Rectal smooth muscle tissue (tissue), 1 donor: Measurements from ENCODE around the gene GMEB2.
"Not testable (repeated sequence)": the region's sequence is repeated elsewhere in the genome, so short reads cannot be mapped to it uniquely, and the experiment has no call there.

Experiments used
- H3K27ac ChIP-seq: one replicate; pipeline ENCODE4 v1.7.0; 2013; ENCODE audit warnings: low read depth, low read length, inconsistent platforms
- H3K27me3 ChIP-seq: one replicate; pipeline ENCODE4 v1.7.0; 2013; ENCODE audit warnings: low read length; ENCODE audit not compliant: control insufficient read depth, insufficient read depth
- H3K36me3 ChIP-seq: one replicate; pipeline ENCODE4 v1.7.0; 2013; ENCODE audit warnings: low read length; ENCODE audit not compliant: control insufficient read depth, insufficient read depth
- H3K4me1 ChIP-seq: one replicate; pipeline ENCODE4 v1.7.0; 2013; ENCODE audit warnings: low read length; ENCODE audit not compliant: control insufficient read depth, insufficient read depth
- H3K4me3 ChIP-seq: one replicate; pipeline ENCODE4 v1.7.0; 2013; ENCODE audit warnings: low read length
- H3K9ac ChIP-seq: one replicate; pipeline ENCODE4 v1.7.0; 2013; ENCODE audit warnings: low read length

The GMEB2 gene, protein sequence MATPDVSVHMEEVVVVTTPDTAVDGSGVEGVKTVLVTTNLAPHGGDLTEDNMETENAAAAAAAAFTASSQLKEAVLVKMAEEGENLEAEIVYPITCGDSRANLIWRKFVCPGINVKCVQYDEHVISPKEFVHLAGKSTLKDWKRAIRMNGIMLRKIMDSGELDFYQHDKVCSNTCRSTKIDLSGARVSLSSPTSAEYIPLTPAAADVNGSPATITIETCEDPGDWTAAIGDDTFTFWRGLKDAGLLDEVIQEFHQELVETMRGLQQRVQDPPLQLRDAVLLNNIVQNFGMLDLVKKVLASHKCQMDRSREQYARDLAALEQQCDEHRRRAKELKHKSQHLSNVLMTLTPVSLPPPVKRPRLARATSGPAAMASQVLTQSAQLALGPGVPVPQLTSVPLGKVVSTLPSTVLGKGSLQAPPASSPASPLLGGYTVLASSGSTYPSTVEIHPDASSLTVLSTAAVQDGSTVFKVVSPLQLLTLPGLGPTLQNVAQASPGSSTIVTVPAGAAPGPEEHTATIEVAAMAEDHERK

DNA sequence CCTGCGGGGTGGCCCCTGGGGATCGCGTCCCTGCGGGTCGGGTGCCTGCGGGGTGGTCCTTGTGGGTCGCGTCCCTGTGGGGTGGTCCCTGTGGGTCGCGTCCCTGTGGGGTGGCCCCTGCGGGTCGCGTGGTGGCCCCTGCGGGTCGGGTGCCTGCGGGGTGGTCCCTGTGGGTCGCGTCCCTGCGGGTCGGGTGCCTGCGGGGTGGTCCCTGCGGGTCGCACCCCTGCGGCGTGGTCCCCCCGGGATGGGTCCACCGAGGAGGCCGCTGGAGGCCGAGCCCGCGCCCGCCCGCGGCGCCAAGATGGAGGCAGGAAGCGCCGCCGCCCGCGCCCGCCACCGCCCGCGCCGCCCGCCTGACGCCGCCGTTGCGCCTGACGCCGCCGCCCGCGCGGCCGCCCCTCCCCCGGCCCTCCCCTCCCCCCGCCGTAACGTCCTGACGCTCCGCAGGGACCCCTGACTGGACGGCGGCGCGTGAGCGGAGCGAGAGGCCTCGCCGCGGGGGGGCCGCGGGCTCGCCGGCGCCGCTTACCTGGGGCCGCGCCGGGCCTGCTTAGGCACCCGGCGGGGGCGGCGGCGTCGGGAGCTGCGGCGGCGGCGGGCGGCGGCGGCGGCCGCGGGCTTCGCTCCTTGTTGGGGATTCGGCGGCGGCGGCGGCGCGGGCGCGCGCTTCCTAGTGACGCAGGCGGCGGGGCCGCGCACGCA, at the start of gene GMEB2:
TSS of gene GMEB2 (minus strand) at position 678 of the 705 bp plus-strand sequence. CDS start 7,704 bp downstream, outside the sequence.
- Histone ChIP-seq H3K36me3 (no peaks in the 10 kb centered on the region), H3K27ac (peak within 1 kb of the TSS; percentile 95), H3K9ac (peak within 1 kb of the TSS; percentile 90), H3K4me1 (no peaks in the 10 kb centered on the region), H3K27me3 (no peaks in the 10 kb centered on the region), H3K4me3 (peak within 1 kb of the TSS; percentile 96)

DNA sequence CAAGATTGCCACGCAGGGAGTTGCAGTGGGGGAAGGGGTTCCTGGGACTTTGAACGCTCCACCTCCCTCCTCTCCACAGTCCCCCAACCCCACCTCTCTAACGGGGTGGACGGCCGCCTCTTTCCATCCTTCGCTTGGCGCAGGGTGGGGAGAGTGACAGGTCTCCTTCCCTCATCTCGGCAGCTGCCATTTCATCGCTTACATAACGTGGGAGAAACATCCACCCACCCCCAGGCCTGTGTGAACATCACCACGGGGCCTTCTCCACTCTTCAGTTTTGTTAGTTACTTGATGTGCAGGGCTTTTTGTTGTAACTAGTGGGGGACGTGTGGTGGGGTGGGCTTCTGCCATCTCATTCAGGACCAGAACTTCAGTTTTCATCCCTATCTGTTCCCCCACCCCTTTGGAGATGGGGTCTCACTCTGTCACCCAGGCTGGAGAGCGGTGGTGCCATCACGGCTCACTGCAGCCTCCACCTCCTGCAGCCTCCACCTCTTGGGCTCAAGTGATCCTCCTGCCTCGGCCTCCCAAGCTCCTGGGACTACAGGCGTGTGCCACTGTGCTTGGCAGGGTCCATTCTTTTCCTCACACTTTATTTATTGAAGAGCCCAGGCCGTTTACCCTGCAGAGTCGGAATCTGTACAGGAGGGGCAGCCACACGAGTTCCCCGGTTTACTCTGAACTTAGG, 48.9 kb upstream of the GMEB2 start:
- H3K4me3 ChIP-seq = no peak overlapping the region
- H3K36me3 ChIP-seq = peaks cover 8% of the 10 kb centered on the region
- no peaks in the 10 kb centered on the region for H3K27me3 ChIP-seq
- H3K27ac ChIP-seq = no peak overlapping the region
- H3K4me1 ChIP-seq = no peaks in the 10 kb centered on the region
- no peak overlapping the region for H3K9ac ChIP-seq

- H3K36me3 ChIP-seq = peaks cover 8% of the 10 kb centered on the region
- no peaks in the 10 kb centered on the region for H3K27me3 ChIP-seq
- no peak overlapping the region for H3K27ac ChIP-seq
- no peaks in the 10 kb centered on the region for H3K4me1 ChIP-seq
- H3K4me3 ChIP-seq = no peak overlapping the region
- no peak overlapping the region for H3K9ac ChIP-seq
These were observed 47.0 kb upstream of the GMEB2 start for GRCh38 chr20:63673951-63674350.

GRCh38 chr20:63672666-63673065, 45.8 kb upstream of the GMEB2 start:
- Histone ChIP-seq H3K9ac (no peak overlapping the region), H3K27ac (no peak overlapping the region), H3K4me1 (no peaks in the 10 kb centered on the region), H3K27me3 (no peaks in the 10 kb centered on the region), H3K4me3 (no peak overlapping the region), H3K36me3 (peaks cover 3% of the 10 kb centered on the region)

GRCh38 chr20:63671695-63672094, 44.8 kb upstream of the GMEB2 start:
- H3K9ac ChIP-seq, H3K4me3 ChIP-seq, H3K27ac ChIP-seq, H3K36me3 ChIP-seq, H3K4me1 ChIP-seq, H3K27me3 ChIP-seq: not testable (repeated sequence)

DNA sequence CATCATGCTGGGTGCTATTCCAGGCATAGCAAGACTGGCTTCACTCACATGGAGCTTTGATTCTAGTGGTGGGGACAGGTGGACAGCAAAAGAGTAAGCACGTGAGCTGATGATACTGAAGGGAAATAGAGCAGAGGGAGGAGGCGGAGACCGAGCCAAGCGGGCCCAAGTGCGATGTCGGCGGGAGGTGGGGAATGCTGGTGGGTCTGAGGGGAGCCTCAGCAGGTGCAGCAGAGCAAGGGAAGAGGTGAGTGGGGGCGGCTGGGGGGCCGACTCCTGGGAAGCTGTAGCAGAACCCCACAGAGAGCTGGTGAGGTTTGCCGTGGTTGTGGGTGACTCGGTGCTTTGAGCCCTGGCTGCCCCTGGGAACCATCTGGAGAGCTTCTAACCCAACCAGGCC, 41.5 kb upstream of the GMEB2 start:
- Histone ChIP-seq H3K27me3 (no peaks in the 10 kb centered on the region), H3K36me3 (peaks cover 10% of the 10 kb centered on the region), H3K4me3 (no peak overlapping the region), H3K27ac (no peak overlapping the region), H3K4me1 (no peaks in the 10 kb centered on the region), H3K9ac (no peak overlapping the region)

- H3K4me1 ChIP-seq = no peaks in the 10 kb centered on the region
- no peak overlapping the region for H3K27ac ChIP-seq
- no peaks in the 10 kb centered on the region for H3K27me3 ChIP-seq
- H3K9ac ChIP-seq = no peak overlapping the region
- peaks cover 10% of the 10 kb centered on the region for H3K36me3 ChIP-seq
- H3K4me3 ChIP-seq = no peak overlapping the region
These were observed 41.0 kb upstream of the GMEB2 start for GRCh38 chr20:63667858-63668257.

GRCh38 chr20:63665708-63666107, 38.8 kb upstream of the GMEB2 start:
- no peak overlapping the region for H3K27ac ChIP-seq
- H3K4me1 ChIP-seq = no peaks in the 10 kb centered on the region
- no peak overlapping the region for H3K4me3 ChIP-seq
- peaks cover 15% of the 10 kb centered on the region for H3K36me3 ChIP-seq
- no peak overlapping the region for H3K9ac ChIP-seq
- H3K27me3 ChIP-seq = no peaks in the 10 kb centered on the region

DNA sequence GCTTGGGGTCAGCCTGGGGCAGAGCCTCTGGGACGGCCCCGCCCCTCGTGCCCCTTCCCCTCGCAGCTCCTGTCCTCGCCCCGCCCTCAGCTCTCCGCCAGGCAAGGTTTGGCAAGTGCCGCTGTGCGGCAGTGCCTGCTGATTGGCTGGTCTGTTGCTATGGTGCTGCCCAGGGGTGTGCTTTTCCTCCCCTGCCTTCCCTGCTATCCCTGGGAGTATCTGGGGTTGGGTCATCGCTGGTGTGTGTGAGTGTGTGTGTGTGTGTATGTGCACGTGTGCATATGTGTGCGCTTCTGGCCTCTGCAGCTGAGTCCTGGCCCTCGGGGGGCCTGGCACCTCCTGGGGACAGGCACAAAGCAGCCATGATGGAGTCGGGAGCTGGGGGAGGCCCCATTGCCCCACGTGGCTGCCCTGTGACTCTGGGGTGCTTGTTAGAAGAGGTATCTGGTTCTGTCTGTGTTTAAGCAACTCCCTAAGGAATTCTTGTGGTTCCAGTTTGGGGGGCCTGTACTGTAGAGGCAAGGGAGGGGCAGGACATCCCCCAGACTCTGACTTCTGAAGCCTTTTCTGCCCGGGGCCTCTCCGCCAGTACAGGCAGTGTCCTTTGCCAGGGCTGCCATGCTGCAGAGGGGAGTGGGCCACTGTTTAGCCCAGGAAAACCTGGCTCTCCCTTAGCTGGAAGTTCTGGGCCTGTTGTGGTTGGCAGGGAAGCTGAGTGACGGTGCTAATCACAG, 38.1 kb upstream of the GMEB2 start:
- Histone ChIP-seq H3K4me3 (no peak overlapping the region), H3K9ac (no peak overlapping the region), H3K4me1 (no peaks in the 10 kb centered on the region), H3K36me3 (peaks cover 15% of the 10 kb centered on the region), H3K27me3 (no peaks in the 10 kb centered on the region), H3K27ac (no peak overlapping the region)

GRCh38 chr20:63664143-63664851, 37.4 kb upstream of the GMEB2 start:
- no peak overlapping the region for H3K9ac ChIP-seq
- H3K27me3 ChIP-seq = no peaks in the 10 kb centered on the region
- H3K27ac ChIP-seq = no peak overlapping the region
- H3K4me1 ChIP-seq = peaks cover 2% of the 10 kb centered on the region
- H3K36me3 ChIP-seq = peaks cover 15% of the 10 kb centered on the region
- H3K4me3 ChIP-seq = no peak overlapping the region

DNA sequence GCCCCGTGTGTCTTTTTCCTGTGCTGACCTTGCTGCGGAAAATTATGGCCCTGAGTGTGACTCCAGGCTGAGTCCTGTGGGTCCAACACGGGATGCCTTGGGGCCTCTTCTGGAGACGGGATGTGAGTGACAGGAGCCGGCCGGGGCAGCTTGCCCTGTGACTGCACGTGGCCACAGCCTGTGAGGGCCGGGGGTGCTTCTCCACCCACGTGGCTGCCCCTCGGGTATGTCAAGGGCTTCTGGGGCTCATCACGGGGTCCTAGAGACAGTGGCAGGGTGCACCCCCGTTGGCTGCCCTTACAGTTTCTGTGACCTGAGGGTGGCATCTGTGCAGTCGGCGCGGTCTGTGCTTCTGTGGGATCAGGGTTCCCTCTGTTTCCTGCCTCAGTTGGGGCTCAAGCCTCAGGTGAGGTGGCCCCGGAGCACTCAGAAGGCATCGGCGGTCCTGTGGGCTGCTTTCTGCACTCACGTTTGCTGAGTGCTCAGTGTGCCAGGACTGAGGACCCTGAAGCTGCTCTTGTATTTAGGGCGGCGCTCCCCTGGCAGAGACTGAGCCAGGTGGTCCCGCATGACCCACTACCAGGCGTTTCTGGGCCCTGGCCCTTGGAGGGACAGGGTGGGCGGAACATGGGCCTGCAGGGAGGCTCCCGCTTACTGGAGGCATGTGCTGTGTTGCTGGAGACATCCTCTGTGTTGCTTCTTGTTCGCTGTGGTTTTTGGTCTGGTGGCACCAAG, 36.6 kb upstream of the GMEB2 start:
- Histone ChIP-seq H3K4me1 (peaks cover 7% of the 10 kb centered on the region), H3K36me3 (peaks cover 15% of the 10 kb centered on the region), H3K27ac (no peak overlapping the region), H3K27me3 (no peaks in the 10 kb centered on the region), H3K9ac (no peak overlapping the region), H3K4me3 (no peak overlapping the region)
